CD4-positive, alpha-beta T cell (primary cell): ENCODE data around the gene MARCHF6. TPM values are rescaled to one million over a fixed set of nuclear protein-coding genes. Genes with fewer than 3 reads are reported as not detected.

Experiments used
- ATAC-seq: fragments of 200-7000 bp; cut with Tn5 transposase; one replicate; pipeline ENCODE4 v1.10.0; 2022; ENCODE audit warnings: mild to moderate bottlenecking; ENCODE audit not compliant: poor library complexity
- CTCF ChIA-PET: fragments of 350-600 bp; sonication (Branson Sonifier 250); formaldehyde crosslinking; loops from one replicate; lab custom pipeline; 2021; ENCODE audit warnings: antibody characterized with exemption, inconsistent platforms; lab: Charles Lee
- POLR2A ChIA-PET: fragments of 350-600 bp; sonication (Branson Sonifier 250); formaldehyde crosslinking; loops from one replicate; lab custom pipeline; 2021; ENCODE audit warnings: antibody characterized with exemption, inconsistent platforms; lab: Charles Lee
- DNase-seq, 14 experiments: peaks; one replicate each; pipeline ENCODE4 v3.0.0-alpha.2; 2013 to 2020; ENCODE audit warnings: mixed read lengths in 2 of 14
- H3K27ac ChIP-seq, 2 donors: one replicate each; pipeline versions ENCODE4 v1.5.1 to v1.7.0; 2013; ENCODE audit warnings: low read length in 2 of 2, low read depth in 1 of 2, mild to moderate bottlenecking in 1 of 2
- H3K27me3 ChIP-seq, 2 experiments: 1 replicate in 1 of 2; 2 replicates in 1 of 2; pipeline versions ENCODE4 v1.6.1 to v1.7.0; 2013; ENCODE audit warnings: low read length in 2 of 2, control low read depth in 1 of 2, mild to moderate bottlenecking in 1 of 2, moderate library complexity in 1 of 2; ENCODE audit not compliant: insufficient read depth in 2 of 2, control insufficient read depth in 1 of 2
- H3K36me3 ChIP-seq: one replicate; pipeline ENCODE4 v1.6.1; 2013; ENCODE audit warnings: low read length, control low read depth; ENCODE audit not compliant: insufficient read depth
- H3K4me1 ChIP-seq: one replicate; pipeline ENCODE4 v1.6.1; 2013; ENCODE audit warnings: low read length, control low read depth; ENCODE audit not compliant: insufficient read depth
- H3K4me3 ChIP-seq: one replicate; pipeline ENCODE4 v1.5.1; 2013; ENCODE audit warnings: mild to moderate bottlenecking, low read length, moderate library complexity
- H3K9me3 ChIP-seq, 2 experiments: 1 replicate in 1 of 2; 2 replicates in 1 of 2; pipeline versions ENCODE4 v1.6.1 to v1.7.0; 2013; ENCODE audit warnings: low read length in 2 of 2, mild to moderate bottlenecking in 2 of 2, control low read depth in 1 of 2, moderate library complexity in 1 of 2; ENCODE audit not compliant: control insufficient read depth in 1 of 2, insufficient read depth in 1 of 2
- H3K27ac Mint-ChIP-seq: one replicate; pipeline ENCODE4 v1.8.0; 2020; ENCODE audit warnings: mixed read lengths
- H3K27me3 Mint-ChIP-seq: one replicate; pipeline ENCODE4 v1.8.0; 2021; ENCODE audit warnings: mixed read lengths
- H3K36me3 Mint-ChIP-seq: one replicate; pipeline ENCODE4 v1.8.0; 2021; ENCODE audit warnings: low read depth, mixed read lengths
- H3K4me1 Mint-ChIP-seq: one replicate; pipeline ENCODE4 v1.8.0; 2021; ENCODE audit warnings: low read depth, mixed read lengths
- H3K4me3 Mint-ChIP-seq: one replicate; pipeline ENCODE4 v1.8.0; 2020; ENCODE audit warnings: mild to moderate bottlenecking, mixed read lengths
- H3K9me3 Mint-ChIP-seq: one replicate; pipeline ENCODE4 v1.8.0; 2020; ENCODE audit warnings: mixed read lengths
- intact Hi-C, 2 experiments: fragments of 100-400 bp; cut with DNase I in 1 of 2; cut with micrococcal nuclease in 1 of 2; formaldehyde crosslinking; loops; one replicate each; pipeline versions ENCODE4 v1.15.1 to v1.9.0; 2023 to 2025; cut with DNase I, micrococcal nuclease
- polyA plus RNA-seq, 2 donors: library from polyadenylated mRNA; unstranded; fragments of 120-200 nt; gene quantifications; one replicate each; pipeline ENCODE4 v1.2.1, GENCODE V29; 2013
- total RNA-seq, 174 experiments: library from RNA in 2 of 174; stranded (reverse) in 2 of 174; gene quantifications; one replicate each; pipeline ENCODE4 v1.2.3 and lab custom pipeline; 2021 to 2026
- TF ChIP-seq, protein P1 (sequence below): fragments of 200-600 bp; IDR thresholded peaks from one replicate; pipeline ENCODE4 v1.8.0; 2022; ENCODE audit warnings: antibody characterized with exemption, mild to moderate bottlenecking

Gene MARCHF6, protein sequence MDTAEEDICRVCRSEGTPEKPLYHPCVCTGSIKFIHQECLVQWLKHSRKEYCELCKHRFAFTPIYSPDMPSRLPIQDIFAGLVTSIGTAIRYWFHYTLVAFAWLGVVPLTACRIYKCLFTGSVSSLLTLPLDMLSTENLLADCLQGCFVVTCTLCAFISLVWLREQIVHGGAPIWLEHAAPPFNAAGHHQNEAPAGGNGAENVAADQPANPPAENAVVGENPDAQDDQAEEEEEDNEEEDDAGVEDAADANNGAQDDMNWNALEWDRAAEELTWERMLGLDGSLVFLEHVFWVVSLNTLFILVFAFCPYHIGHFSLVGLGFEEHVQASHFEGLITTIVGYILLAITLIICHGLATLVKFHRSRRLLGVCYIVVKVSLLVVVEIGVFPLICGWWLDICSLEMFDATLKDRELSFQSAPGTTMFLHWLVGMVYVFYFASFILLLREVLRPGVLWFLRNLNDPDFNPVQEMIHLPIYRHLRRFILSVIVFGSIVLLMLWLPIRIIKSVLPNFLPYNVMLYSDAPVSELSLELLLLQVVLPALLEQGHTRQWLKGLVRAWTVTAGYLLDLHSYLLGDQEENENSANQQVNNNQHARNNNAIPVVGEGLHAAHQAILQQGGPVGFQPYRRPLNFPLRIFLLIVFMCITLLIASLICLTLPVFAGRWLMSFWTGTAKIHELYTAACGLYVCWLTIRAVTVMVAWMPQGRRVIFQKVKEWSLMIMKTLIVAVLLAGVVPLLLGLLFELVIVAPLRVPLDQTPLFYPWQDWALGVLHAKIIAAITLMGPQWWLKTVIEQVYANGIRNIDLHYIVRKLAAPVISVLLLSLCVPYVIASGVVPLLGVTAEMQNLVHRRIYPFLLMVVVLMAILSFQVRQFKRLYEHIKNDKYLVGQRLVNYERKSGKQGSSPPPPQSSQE
- total RNA-seq (100 to 1,000 TPM; 176 to 182 TPM), total RNA-seq (lab: John Stamatoyannopoulos, UW) (88.2 to 399 (median 234) reads per million in 172 experiments)
- 86.5 TPM for polyA plus RNA-seq (2013, experiment 1 of 2)
- polyA plus RNA-seq (2013, experiment 2 of 2), result 91.8 TPM

DNA sequence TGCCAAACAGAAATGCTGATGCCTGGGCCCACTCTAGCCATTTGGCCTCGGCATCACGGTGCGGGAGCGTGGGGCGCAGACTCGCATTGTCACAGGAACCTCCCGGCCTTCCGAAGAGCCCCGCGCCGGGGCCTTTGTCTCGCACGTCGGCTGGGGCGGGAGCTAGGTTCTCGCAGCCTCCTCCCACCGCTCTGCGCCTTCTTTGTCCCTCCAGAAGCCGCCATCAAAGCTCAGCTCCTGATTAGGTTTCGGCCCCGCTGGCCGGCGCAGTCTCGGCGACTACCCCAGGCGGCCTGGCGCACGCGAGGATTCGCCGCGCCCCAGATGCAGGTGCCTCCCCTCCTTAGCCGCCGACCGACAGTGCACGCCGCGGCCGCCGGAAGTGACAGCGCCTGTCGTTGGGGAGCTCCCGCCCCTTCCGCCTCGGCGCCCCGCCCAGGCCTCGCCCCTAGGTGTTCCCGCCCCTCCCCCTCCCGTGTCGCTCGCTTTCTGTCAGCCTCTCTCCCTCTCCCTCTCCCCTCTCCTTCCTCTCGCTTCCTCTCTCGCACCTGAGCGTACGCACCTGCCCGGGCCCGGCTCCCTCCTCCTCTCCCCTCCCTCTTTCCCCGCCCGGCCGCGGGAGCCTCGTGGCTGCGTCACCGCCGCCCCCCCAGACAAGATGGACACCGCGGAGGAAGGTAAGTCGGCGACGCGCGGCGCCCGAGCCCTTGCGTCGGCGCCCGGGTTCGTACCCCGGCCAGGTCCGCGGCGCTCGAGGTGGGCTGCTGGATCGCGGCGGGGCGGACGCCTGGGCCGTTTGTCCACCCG lies at the start of gene MARCHF6:
MARCHF6 (plus strand) TSS at position 455 of the 807 bp plus-strand sequence; CDS start at position 659, 204 bp downstream.
- intact Hi-C loops, result loop anchor here (1.0 to 5.0 kb wide), 6 partner anchors 15 to 214 kb away; partner anchors contain the start of genes CCT5 (in 1 of the 2) and ROPN1L (in 1 of the 2)
- Mint-ChIP-seq H3K4me1 (peaks cover 58% of the 10 kb centered on the region), H3K36me3 (peaks cover 13% of the 10 kb centered on the region), H3K4me3 (peak within 1 kb of the TSS; percentile 99), H3K27me3 (no peaks in the 10 kb centered on the region), H3K9me3 (no peaks in the 10 kb centered on the region), H3K27ac (peak within 1 kb of the TSS; percentile 97)
- POLR2A ChIA-PET, result interaction anchor here (0.6 to 3.2 kb wide), 23 partner anchors 9 to 408 kb away, joined by 3 to 56 read pairs (median 5); partner anchors contain the start of genes ATPSCKMT, CCT5 and DAP
- DNase-seq (peak; percentile 95 to 99 (median 96)), ATAC-seq (peak; percentile 86)
- H3K27me3 ChIP-seq, result no peaks in the 10 kb centered on the region
- peaks cover 25% of the 10 kb centered on the region for H3K4me1 ChIP-seq
- no peaks in the 10 kb centered on the region for H3K36me3 ChIP-seq
- peak within 1 kb of the TSS; percentile 87 for H3K4me3 ChIP-seq
- no peaks in the 10 kb centered on the region for H3K9me3 ChIP-seq
- H3K27ac ChIP-seq, result peak within 1 kb of the TSS; percentile 89 to 93
- TF ChIP-seq, protein P1, sequence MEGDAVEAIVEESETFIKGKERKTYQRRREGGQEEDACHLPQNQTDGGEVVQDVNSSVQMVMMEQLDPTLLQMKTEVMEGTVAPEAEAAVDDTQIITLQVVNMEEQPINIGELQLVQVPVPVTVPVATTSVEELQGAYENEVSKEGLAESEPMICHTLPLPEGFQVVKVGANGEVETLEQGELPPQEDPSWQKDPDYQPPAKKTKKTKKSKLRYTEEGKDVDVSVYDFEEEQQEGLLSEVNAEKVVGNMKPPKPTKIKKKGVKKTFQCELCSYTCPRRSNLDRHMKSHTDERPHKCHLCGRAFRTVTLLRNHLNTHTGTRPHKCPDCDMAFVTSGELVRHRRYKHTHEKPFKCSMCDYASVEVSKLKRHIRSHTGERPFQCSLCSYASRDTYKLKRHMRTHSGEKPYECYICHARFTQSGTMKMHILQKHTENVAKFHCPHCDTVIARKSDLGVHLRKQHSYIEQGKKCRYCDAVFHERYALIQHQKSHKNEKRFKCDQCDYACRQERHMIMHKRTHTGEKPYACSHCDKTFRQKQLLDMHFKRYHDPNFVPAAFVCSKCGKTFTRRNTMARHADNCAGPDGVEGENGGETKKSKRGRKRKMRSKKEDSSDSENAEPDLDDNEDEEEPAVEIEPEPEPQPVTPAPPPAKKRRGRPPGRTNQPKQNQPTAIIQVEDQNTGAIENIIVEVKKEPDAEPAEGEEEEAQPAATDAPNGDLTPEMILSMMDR, result no peak
- CTCF ChIA-PET, result interaction anchor here (1.0 to 1.5 kb wide), 3 partner anchors 10 to 69 kb away, joined by 3 to 8 read pairs (median 8); no protein-coding TSS in a partner anchor

DNA sequence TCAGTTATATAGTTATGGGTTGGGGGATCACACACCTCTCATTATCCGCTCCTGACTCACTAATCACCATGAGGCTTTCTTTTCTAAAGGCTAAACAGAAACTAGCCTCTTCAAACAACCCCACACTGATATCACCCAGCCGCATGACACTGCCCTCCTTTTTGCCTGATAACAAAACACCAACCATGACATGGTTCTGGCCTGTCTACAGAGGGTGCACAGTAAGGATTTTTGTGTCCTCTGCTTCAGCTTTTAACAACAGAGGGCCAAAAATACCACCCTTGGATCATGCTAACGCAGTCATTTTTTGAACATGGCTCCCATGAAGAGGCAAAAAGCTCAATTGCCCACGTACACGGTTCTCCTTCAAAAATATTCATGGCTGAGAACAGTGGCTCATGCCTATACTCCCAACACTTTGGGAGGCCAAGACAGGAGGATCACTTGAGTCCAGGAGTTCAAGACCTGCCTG lies 49.8 kb upstream of the MARCHF6 start:
- intact Hi-C loops, result no loop called here
- Histone ChIP-seq H3K27me3 (peaks cover 11 to 12% of the 10 kb centered on the region in 2 experiments), H3K4me3 (no peak overlapping the region), H3K27ac (no peak overlapping the region), H3K9me3 (no peaks in the 10 kb centered on the region), H3K4me1 (peaks cover 4% of the 10 kb centered on the region), H3K36me3 (no peaks in the 10 kb centered on the region)
- TF ChIP-seq, protein P1, result no peak
- H3K36me3 Mint-ChIP-seq, result no peaks in the 10 kb centered on the region
- H3K9me3 Mint-ChIP-seq, result no peaks in the 10 kb centered on the region
- no peak overlapping the region for H3K27ac Mint-ChIP-seq
- DNase-seq (no peak), ATAC-seq (no peak)
- no peak overlapping the region for H3K4me3 Mint-ChIP-seq
- peaks cover 6% of the 10 kb centered on the region for H3K4me1 Mint-ChIP-seq
- CTCF ChIA-PET, result no interaction called here
- POLR2A ChIA-PET, result no interaction called here
- H3K27me3 Mint-ChIP-seq, result peaks cover 18% of the 10 kb centered on the region
